Endothelial cell of umbilical vein (primary cell): ENCODE data around the gene SRRM2.

Source experiments
- POLR2A ChIP-seq: IDR thresholded peaks from 2 replicates; pipeline ENCODE4 v1.6.1; 2012; ENCODE audit warnings: low read depth, mild to moderate bottlenecking, control low read depth, low read length
- TF ChIP-seq, protein P1 (sequence below), 2 donors: IDR thresholded peaks; 1 replicate in 1 of 2; 2 replicates in 1 of 2; pipeline ENCODE4 v1.5.1; 2011; ENCODE audit warnings: low read length in 2 of 2, mild to moderate bottlenecking in 2 of 2, moderate library complexity in 2 of 2, control low read depth in 1 of 2, inconsistent platforms in 1 of 2, low read depth in 1 of 2; ENCODE audit not compliant: insufficient read depth in 1 of 2; ENCODE audit errors: extremely low read depth in 1 of 2

DNA sequence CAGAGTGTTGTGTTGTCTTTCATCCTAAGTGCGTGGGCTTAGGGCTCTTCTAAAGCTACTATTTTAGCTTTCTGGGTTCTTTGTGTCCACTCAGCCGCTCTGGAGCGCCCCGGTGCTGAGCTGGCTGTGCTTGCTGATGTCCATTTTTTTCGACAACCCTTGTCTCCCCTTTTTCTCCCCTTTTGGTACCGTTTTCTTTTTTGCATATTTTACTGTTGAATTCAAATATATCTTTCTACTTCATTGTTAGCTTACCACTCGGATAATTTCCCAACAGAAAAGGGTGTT, 1.2 kb downstream of the SRRM2 start:
- TF ChIP-seq, protein P1, sequence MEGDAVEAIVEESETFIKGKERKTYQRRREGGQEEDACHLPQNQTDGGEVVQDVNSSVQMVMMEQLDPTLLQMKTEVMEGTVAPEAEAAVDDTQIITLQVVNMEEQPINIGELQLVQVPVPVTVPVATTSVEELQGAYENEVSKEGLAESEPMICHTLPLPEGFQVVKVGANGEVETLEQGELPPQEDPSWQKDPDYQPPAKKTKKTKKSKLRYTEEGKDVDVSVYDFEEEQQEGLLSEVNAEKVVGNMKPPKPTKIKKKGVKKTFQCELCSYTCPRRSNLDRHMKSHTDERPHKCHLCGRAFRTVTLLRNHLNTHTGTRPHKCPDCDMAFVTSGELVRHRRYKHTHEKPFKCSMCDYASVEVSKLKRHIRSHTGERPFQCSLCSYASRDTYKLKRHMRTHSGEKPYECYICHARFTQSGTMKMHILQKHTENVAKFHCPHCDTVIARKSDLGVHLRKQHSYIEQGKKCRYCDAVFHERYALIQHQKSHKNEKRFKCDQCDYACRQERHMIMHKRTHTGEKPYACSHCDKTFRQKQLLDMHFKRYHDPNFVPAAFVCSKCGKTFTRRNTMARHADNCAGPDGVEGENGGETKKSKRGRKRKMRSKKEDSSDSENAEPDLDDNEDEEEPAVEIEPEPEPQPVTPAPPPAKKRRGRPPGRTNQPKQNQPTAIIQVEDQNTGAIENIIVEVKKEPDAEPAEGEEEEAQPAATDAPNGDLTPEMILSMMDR (IDR thresholded peaks at IDR 0.05; ENCODE audit: extremely low read depth in 1 of 2, insufficient read depth in 1 of 2, low read depth in 1 of 2, low read length in 2 of 2), result no peak
- TF ChIP-seq POLR2A, result no peak
